ENCODE results near the gene KCNN3.

The KCNN3 gene

GRCh38 chr1:154906621-154907081 is 36.6 kb upstream of the KCNN3 start:
- TF ChIP-seq CTCF (IDR thresholded peaks at IDR 0.05; ENCODE audit: extremely low read depth, missing control alignments), result no peak
- DNase-seq (ENCODE audit: low spot score), result no peak

GRCh38 chr1:154902938-154903566 is 33.0 kb upstream of the KCNN3 start:
- TF ChIP-seq CTCF (IDR thresholded peaks at IDR 0.05; ENCODE audit: extremely low read depth, missing control alignments), result no peak
- DNase-seq (ENCODE audit: low spot score), result no peak

- TF ChIP-seq CTCF (IDR thresholded peaks at IDR 0.05; ENCODE audit: extremely low read depth, missing control alignments), result no peak
- DNase-seq (ENCODE audit: low spot score), result no peak
These were observed 31.5 kb upstream of the KCNN3 start for GRCh38 chr1:154901591-154901990.

GRCh38 chr1:154899041-154899440 is 29.0 kb upstream of the KCNN3 start:
- TF ChIP-seq CTCF (IDR thresholded peaks at IDR 0.05; ENCODE audit: extremely low read depth, missing control alignments), result no peak
- no peak for DNase-seq (ENCODE audit: low spot score)

- TF ChIP-seq CTCF (IDR thresholded peaks at IDR 0.05; ENCODE audit: extremely low read depth, missing control alignments), result no peak
- DNase-seq (ENCODE audit: low spot score), result no peak
These were observed 26.7 kb upstream of the KCNN3 start for GRCh38 chr1:154896771-154897286.

- TF ChIP-seq CTCF (IDR thresholded peaks at IDR 0.05; ENCODE audit: extremely low read depth, missing control alignments), result no peak
- DNase-seq (ENCODE audit: low spot score), result no peak
These were observed 25.7 kb upstream of the KCNN3 start for GRCh38 chr1:154895798-154896197.

GRCh38 chr1:154891452-154891851 is 21.4 kb upstream of the KCNN3 start:
- no peak for TF ChIP-seq CTCF (IDR thresholded peaks at IDR 0.05; ENCODE audit: extremely low read depth, missing control alignments)
- DNase-seq (ENCODE audit: low spot score), result no peak
